Esophagus squamous epithelium (tissue), 4 donors: ENCODE measurements around the gene TMEM245.

Experiments
- CTCF ChIP-seq, 6 experiments: fragments of 450-650 bp in 4 of 6; fragments of 200-600 bp in 2 of 6; sonication (generic) in 2 of 6; IDR thresholded peaks; one replicate each; pipeline ENCODE4 v1.5.1; 2016 to 2019; ENCODE audit warnings: antibody characterized with exemption in 6 of 6, mild to moderate bottlenecking in 4 of 6, moderate library complexity in 4 of 6
- POLR2A ChIP-seq, 4 donors: fragments of 450-650 bp; IDR thresholded peaks; one replicate each; pipeline ENCODE4 v1.6.1; 2017; ENCODE audit warnings: antibody characterized with exemption in 4 of 4, mild to moderate bottlenecking in 4 of 4, moderate library complexity in 3 of 4

DNA sequence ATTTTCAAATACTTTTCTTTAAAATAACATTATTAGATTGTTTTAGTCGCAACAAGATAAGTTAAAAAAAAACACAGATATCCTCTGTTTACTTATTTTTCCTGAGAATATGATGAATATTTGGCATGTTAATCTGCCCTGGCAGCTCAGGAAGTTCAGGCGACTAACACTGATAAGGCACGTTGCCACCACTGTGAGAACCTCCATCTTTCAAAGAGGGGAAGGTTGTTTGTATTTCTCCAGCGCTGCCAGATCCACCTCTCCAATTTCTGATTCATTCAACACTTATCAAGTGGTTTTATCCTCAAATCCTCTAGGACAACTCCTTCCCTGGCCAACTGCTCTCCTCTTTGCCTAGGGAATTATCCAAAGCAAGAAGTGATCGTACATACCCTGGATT, 128.3 kb downstream of the TMEM245 start:
- TF ChIP-seq CTCF (IDR thresholded peaks at IDR 0.05) (no peak), POLR2A (IDR thresholded peaks at IDR 0.05) (no peak)
